Left ventricle myocardium inferior (tissue), 1 donor: ENCODE measurements around the gene ROR1. TPM values are rescaled to one million over a fixed set of nuclear protein-coding genes. Genes with fewer than 3 reads are reported as not detected.

ENCODE experiments used
- DNase-seq: peaks from one replicate; pipeline ENCODE4 v3.0.0-alpha.2; 2020
- H3K27ac ChIP-seq: fragments of 200-600 bp; replicated peaks from 2 replicates; pipeline ENCODE4 v1.8.0; 2021
- H3K27me3 ChIP-seq: fragments of 200-600 bp; 2 replicates; pipeline ENCODE4 v1.8.0; 2021; ENCODE audit warnings: low read depth
- H3K36me3 ChIP-seq: fragments of 200-600 bp; 2 replicates; pipeline ENCODE4 v1.8.0; 2021
- H3K4me1 ChIP-seq: fragments of 200-600 bp; 2 replicates; pipeline ENCODE4 v1.8.0; 2021
- H3K4me3 ChIP-seq: fragments of 200-600 bp; 2 replicates; pipeline ENCODE4 v1.8.0; 2021; ENCODE audit warnings: mild to moderate bottlenecking, moderate library complexity
- H3K9me3 ChIP-seq: fragments of 200-600 bp; replicated peaks from 2 replicates; pipeline ENCODE4 v1.8.0; 2021
- intact Hi-C: fragments of 100-400 bp; cut with micrococcal nuclease; formaldehyde crosslinking; loops from one replicate; pipeline ENCODE4 v1.11.0; 2022
- total RNA-seq: library from RNA; stranded (reverse); fragmentation: NEBNext Ultra II Directional; extraction: Animal tissue kit (Norgen Biotek cat#: 25700); gene quantifications from one replicate; pipeline ENCODE4 v1.2.1, GENCODE V29; 2021
- TF ChIP-seq, protein P1 (sequence below): fragments of 200-600 bp; IDR thresholded peaks from 2 replicates; pipeline ENCODE4 v1.8.0; 2021; ENCODE audit warnings: antibody characterized with exemption, mild to moderate bottlenecking, borderline replicate concordance
- donor health status: DM: no; HTN: yes; CAD: no; lungs with severe emphysema.

The ROR1 gene
- total RNA-seq, 1 donor from 2014 or later: 14.0 TPM

DNA sequence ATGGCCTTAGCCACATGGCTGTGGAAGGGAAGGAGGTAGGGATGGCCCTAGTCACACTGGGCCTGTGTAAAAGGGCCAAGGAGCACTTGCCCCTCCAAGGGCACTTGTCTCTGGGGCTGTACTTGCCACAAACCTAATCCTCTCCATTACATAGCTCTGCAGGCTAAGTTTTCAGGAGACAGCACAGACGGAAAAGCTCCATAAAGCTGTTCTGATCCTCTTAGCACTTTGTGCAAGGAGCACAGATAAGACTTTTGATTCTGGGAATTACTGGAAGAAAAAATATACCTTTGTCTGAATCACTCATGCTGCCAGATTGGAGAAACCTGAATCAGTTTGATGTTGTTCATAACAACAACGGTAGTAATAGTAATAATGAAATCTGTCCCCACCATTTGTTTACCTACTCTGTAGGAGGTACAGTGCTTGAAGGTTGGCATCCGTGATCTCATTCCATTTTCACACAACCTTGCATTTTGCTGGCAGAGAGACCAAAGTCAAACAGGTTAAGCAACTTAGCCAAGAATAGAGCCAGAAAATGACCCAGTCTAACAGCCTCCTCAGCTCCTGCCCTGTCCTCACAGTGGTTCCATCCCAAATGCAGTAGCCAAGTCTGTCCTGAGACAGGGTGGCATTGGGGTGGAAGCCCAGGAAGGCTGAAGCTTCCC lies 207.1 kb downstream of the ROR1 start:
- intact Hi-C loops: no loop called here
- DNase-seq: no peak
- Histone ChIP-seq H3K36me3 (no peaks in the 10 kb centered on the region), H3K27me3 (no peaks in the 10 kb centered on the region), H3K27ac (no peak overlapping the region), H3K4me1 (peaks cover 32% of the 10 kb centered on the region), H3K4me3 (no peak overlapping the region), H3K9me3 (no peaks in the 10 kb centered on the region)
- TF ChIP-seq, protein P1, sequence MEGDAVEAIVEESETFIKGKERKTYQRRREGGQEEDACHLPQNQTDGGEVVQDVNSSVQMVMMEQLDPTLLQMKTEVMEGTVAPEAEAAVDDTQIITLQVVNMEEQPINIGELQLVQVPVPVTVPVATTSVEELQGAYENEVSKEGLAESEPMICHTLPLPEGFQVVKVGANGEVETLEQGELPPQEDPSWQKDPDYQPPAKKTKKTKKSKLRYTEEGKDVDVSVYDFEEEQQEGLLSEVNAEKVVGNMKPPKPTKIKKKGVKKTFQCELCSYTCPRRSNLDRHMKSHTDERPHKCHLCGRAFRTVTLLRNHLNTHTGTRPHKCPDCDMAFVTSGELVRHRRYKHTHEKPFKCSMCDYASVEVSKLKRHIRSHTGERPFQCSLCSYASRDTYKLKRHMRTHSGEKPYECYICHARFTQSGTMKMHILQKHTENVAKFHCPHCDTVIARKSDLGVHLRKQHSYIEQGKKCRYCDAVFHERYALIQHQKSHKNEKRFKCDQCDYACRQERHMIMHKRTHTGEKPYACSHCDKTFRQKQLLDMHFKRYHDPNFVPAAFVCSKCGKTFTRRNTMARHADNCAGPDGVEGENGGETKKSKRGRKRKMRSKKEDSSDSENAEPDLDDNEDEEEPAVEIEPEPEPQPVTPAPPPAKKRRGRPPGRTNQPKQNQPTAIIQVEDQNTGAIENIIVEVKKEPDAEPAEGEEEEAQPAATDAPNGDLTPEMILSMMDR: no peak

DNA sequence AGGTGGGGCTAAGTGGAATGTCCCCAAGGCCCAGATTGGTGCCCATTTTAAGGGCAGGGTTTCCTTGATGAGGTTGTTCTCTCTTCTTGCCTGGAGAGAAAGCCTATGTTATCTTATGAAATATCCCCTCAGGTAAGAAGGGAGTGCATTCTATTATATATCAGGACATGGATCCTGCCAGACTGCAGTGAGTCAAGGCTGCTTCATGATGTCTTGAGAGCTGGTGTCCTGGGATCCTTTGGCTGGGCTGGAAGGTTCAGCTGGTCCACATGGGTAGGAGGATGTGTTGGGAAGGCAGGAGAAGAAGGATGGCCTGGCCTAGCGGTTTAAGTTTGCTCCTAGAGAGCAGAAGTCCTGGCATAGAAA lies 207.6 kb downstream of the ROR1 start:
- no peak overlapping the region for H3K4me3 ChIP-seq
- no peaks in the 10 kb centered on the region for H3K36me3 ChIP-seq
- peaks cover 32% of the 10 kb centered on the region for H3K4me1 ChIP-seq
- no peak for DNase-seq
- H3K27me3 ChIP-seq: no peaks in the 10 kb centered on the region
- TF ChIP-seq, protein P1: no peak
- no peak overlapping the region for H3K27ac ChIP-seq
- H3K9me3 ChIP-seq: no peaks in the 10 kb centered on the region
- intact Hi-C loops: no loop called here

DNA sequence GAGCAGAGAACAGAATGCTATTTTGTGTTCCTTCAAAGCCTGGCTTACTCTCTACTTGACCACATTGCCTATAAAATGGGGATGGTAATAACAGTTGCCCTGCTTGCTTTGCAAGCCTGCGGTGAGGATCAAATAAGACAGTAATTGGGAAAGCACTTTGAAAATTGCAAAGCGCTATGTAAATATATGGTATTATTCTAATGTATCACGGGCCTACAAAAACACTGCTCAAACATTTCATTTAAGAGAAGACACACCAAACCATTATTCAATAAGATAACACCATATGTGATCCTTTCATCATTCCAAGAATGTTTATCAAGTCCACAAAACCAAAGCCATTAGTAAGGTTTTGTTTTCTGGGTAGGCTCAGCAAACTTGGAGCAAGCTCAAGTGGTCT lies 208.4 kb downstream of the ROR1 start:
- intact Hi-C loops: no loop called here
- Histone ChIP-seq H3K4me3 (no peak overlapping the region), H3K27me3 (no peaks in the 10 kb centered on the region), H3K27ac (no peak overlapping the region), H3K9me3 (no peaks in the 10 kb centered on the region), H3K36me3 (no peaks in the 10 kb centered on the region), H3K4me1 (peaks cover 32% of the 10 kb centered on the region)
- no peak for DNase-seq
- TF ChIP-seq, protein P1: no peak

DNA sequence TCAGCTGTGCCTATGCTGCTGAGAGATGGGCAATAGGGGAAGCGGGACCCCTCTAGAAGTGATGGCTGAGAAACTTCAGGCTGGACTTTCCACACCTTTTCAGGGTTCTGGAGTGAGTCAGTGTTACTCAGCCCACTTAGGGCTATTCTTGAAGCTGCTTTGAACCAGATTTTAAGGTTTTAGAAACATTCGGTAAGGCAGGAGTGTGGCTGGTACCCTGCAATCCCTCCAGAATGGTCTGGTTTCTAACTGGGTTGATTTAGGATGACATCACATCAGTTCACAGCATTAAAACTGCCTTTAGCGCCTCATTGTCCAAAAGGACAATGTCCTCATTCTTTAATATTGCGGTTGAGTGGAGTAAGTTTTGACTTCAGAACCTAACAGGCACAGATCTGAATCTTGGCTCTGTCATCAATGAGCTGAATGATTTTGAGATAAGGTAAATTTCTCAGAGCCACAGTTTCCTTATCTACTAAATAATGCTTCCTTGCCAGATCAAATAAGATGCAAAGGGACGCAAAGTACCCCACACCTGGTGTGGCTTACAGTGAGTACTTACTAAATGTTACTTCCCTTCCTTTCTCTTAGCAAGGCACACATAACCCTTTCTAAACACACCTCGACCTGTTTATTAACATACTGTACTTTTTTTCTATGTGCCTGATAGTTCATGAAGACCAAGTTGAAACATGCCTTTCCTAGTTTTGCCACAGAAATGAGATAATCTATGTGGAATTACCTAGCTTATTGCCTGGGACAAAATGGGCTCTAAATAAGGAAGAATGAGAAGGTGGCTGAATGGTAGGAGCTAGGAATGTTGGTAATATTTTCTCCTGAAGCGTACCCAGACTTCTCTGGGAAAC lies 209.8 kb downstream of the ROR1 start:
- intact Hi-C loops: no loop called here

DNA sequence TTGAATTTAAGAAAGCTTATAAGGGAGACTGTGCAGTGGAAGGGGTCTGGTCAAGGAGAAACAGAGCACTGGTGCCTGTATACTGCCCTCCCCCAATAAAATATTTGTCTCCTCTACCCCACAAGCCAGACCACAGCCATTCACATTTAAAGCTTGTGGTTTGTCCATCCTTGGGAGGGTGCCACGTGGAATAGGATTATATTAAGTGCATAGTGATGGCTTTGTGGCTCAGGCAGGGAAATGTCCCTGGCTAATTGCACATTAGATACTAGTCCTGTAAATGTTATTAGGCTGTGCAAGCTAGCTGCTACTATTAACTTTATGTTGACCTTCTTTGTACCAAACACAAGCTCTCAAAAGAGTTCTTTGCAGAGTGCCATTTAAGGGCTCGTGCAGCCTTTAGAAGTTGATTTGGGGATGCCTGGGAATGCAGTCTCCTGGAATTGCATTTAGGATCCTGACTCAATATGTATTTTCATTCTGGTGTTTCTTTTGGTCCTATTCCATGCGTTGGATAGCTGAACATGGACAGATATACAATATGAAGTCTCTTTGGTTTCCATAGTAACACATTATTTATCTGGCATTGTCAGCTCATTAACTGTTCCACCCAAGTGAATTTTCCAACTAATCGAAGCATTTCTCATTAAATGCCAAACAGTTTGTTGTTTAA lies 210.6 kb downstream of the ROR1 start:
- Histone ChIP-seq H3K4me3 (no peak overlapping the region), H3K4me1 (peaks cover 44% of the 10 kb centered on the region), H3K27ac (no peak overlapping the region), H3K9me3 (no peaks in the 10 kb centered on the region), H3K27me3 (no peaks in the 10 kb centered on the region), H3K36me3 (no peaks in the 10 kb centered on the region)
- no peak for DNase-seq
- intact Hi-C loops: no loop called here
- TF ChIP-seq, protein P1: no peak

More for the DNA sequence above, 209.8 kb downstream of the ROR1 start:
- TF ChIP-seq, protein P1: no peak
- Histone ChIP-seq H3K4me3 (no peak overlapping the region), H3K4me1 (peaks cover 44% of the 10 kb centered on the region), H3K9me3 (no peaks in the 10 kb centered on the region), H3K36me3 (no peaks in the 10 kb centered on the region), H3K27me3 (no peaks in the 10 kb centered on the region), H3K27ac (no peak overlapping the region)
- DNase-seq: no peak
